Right atrium auricular region (tissue), 2 donors: ENCODE results near the gene NKX3-2. TPM values are rescaled to one million over a fixed set of nuclear protein-coding genes. Genes with fewer than 3 reads are reported as not detected.
A peak's percentile ranks its signal among the peaks of the same experiment; 100 is the strongest.

ENCODE experiments used
- DNase-seq: peaks from one replicate; pipeline ENCODE4 v3.0.0-alpha.2; 2019; ENCODE audit warnings: low spot score
- H3K27ac ChIP-seq, 2 donors: fragments of 200-600 bp; sonication (generic); 1 replicate in 1 of 2; 2 replicates in 1 of 2; pipeline ENCODE4 v1.5.1; 2016 to 2019
- H3K27me3 ChIP-seq, 2 donors: fragments of 200-600 bp; sonication (generic); one replicate each; pipeline versions ENCODE4 v1.5.1 to v1.6.0; 2017 to 2019
- H3K36me3 ChIP-seq: fragments of 200-600 bp; sonication (generic); one replicate; pipeline ENCODE4 v1.5.1; 2016
- H3K4me1 ChIP-seq, 2 donors: fragments of 200-600 bp; sonication (generic); one replicate each; pipeline versions ENCODE4 v1.5.1 to v1.6.0; 2017 to 2019
- H3K4me3 ChIP-seq, 2 donors: fragments of 200-600 bp; sonication (generic); 1 replicate in 1 of 2; 2 replicates in 1 of 2; pipeline ENCODE4 v1.5.1; 2017 to 2019; ENCODE audit warnings: mild to moderate bottlenecking in 1 of 2, moderate library complexity in 1 of 2
- H3K9me3 ChIP-seq, 2 donors: fragments of 200-600 bp; sonication (generic); one replicate each; pipeline ENCODE4 v1.5.1; 2019
- total RNA-seq, 2 donors: library from RNA; depleted of rRNA; stranded (reverse); fragments of >200 nt; gene quantifications; one replicate each; pipeline ENCODE4 v1.1.0, GENCODE V29; 2016
- TF ChIP-seq, protein P1 (sequence below), 2 donors: fragments of 200-600 bp; sonication (generic); IDR thresholded peaks; one replicate each; pipeline ENCODE4 v1.5.1; 2019; ENCODE audit warnings: antibody characterized with exemption in 2 of 2

The NKX3-2 gene
- total RNA-seq, 2 donors from 2014 or later, result not detected

- no peaks in the 10 kb centered on the region for H3K27me3 ChIP-seq
- H3K36me3 ChIP-seq, result no peaks in the 10 kb centered on the region
- no peak overlapping the region for H3K27ac ChIP-seq
- TF ChIP-seq, protein P1, sequence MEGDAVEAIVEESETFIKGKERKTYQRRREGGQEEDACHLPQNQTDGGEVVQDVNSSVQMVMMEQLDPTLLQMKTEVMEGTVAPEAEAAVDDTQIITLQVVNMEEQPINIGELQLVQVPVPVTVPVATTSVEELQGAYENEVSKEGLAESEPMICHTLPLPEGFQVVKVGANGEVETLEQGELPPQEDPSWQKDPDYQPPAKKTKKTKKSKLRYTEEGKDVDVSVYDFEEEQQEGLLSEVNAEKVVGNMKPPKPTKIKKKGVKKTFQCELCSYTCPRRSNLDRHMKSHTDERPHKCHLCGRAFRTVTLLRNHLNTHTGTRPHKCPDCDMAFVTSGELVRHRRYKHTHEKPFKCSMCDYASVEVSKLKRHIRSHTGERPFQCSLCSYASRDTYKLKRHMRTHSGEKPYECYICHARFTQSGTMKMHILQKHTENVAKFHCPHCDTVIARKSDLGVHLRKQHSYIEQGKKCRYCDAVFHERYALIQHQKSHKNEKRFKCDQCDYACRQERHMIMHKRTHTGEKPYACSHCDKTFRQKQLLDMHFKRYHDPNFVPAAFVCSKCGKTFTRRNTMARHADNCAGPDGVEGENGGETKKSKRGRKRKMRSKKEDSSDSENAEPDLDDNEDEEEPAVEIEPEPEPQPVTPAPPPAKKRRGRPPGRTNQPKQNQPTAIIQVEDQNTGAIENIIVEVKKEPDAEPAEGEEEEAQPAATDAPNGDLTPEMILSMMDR (IDR thresholded peaks at IDR 0.05), result no peak
- H3K4me3 ChIP-seq, result no peak overlapping the region
- DNase-seq, result no peak
- H3K9me3 ChIP-seq, result no peaks in the 10 kb centered on the region
- H3K4me1 ChIP-seq, result no peaks in the 10 kb centered on the region
These were observed 15.1 kb upstream of the NKX3-2 start for GRCh38 chr4:13559413-13559812.

DNA sequence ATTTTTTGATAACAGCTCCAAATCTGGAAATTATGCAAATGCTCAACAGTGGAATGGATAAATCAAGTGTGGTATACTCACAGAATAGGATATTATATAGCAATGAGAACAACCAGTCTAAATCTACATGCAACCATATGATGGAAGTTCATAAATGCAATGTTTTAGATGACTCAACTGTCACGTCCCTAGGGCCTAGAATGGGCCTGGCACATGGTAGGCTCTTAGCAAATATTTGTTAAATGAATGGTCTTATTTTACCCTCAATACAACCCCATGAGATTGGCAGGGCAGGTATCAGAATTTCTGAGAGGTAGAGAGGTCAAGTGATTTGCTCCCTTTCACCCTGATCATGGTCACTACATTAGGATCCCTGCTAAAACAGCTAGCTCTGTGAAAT is 14.6 kb upstream of the NKX3-2 start:
- no peaks in the 10 kb centered on the region for H3K9me3 ChIP-seq
- H3K27me3 ChIP-seq, result no peaks in the 10 kb centered on the region
- TF ChIP-seq, protein P1 (IDR thresholded peaks at IDR 0.05), result no peak
- H3K4me3 ChIP-seq, result no peak overlapping the region
- H3K27ac ChIP-seq, result no peak overlapping the region
- H3K4me1 ChIP-seq, result no peaks in the 10 kb centered on the region
- no peaks in the 10 kb centered on the region for H3K36me3 ChIP-seq
- no peak for DNase-seq

DNA sequence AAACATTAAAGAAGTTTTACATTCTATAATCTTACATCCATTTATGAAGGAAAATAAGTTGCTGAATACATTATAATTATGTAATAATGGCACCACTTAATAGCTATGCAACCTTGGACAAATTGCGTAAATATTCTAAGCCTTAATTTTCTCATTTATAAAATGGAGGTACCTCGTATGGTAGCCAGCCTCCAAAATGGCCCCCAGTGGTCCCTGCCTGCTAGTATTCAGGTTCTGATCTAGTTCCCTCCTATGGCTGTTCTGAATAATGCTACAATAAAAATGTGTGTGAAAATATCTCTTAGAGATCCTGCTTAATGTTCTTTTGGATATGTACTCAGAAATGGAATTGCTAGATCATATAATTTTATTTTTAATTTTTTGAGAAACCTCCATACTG is 11.0 kb upstream of the NKX3-2 start:
- Histone ChIP-seq H3K27ac (no peak overlapping the region), H3K36me3 (no peaks in the 10 kb centered on the region), H3K9me3 (peaks cover 0 to 15% of the 10 kb centered on the region in 2 donors), H3K4me3 (no peak overlapping the region), H3K4me1 (no peaks in the 10 kb centered on the region), H3K27me3 (no peaks in the 10 kb centered on the region)
- DNase-seq, result no peak
- TF ChIP-seq, protein P1 (IDR thresholded peaks at IDR 0.05), result no peak

GRCh38 chr4:13553081-13553480 is 8.8 kb upstream of the NKX3-2 start:
- Histone ChIP-seq H3K27me3 (peaks cover 6 to 20% of the 10 kb centered on the region in 2 donors), H3K36me3 (no peaks in the 10 kb centered on the region), H3K4me3 (no peak overlapping the region), H3K4me1 (peaks cover 0 to 8% of the 10 kb centered on the region in 2 donors), H3K9me3 (peaks cover 0 to 15% of the 10 kb centered on the region in 2 donors), H3K27ac (no peak overlapping the region)
- DNase-seq, result no peak
- TF ChIP-seq, protein P1 (IDR thresholded peaks at IDR 0.05), result no peak

DNA sequence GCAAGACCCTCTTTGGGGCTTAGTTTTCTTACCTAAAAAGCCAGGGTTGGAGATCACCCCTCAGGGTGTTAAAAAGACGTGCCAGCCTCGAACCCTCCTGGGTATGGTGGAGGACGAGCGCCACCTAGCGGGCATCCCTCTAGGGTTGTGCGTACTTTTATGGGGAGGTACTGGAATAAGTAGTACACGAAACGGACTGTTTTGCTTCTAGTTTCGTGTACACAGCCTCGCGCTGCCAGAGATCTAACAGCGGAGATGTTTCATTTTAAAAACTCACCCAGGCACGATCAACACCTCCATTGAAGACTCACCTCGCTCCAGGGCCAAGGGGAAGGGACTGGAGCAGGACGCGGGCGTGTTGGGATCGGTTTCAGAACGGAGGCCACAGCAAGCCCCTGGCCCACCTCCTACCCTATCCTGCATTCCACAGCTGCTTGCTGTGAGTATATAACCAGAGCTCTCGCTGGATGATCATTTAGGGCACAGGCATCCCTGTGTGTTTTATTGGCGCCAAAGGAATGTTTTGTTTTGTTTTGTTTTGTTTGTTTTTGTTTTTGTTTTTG is 4.8 kb upstream of the NKX3-2 start:
- Histone ChIP-seq H3K4me1 (peaks cover 0 to 29% of the 10 kb centered on the region in 2 donors), H3K27me3 (peaks cover 32 to 57% of the 10 kb centered on the region in 2 donors), H3K36me3 (no peaks in the 10 kb centered on the region), H3K9me3 (peaks cover 0 to 15% of the 10 kb centered on the region in 2 donors), H3K4me3 (peak overlapping the region in 1 of 2 donors; percentile 27), H3K27ac (no peak overlapping the region)
- DNase-seq, result peak; percentile 84
- TF ChIP-seq, protein P1 (IDR thresholded peaks at IDR 0.05), result peak; percentile 61 to 91
